NB4 (cell line): Measurements from ENCODE around the gene HMCN2.

Experiments
- CTCF ChIP-seq: IDR thresholded peaks from one replicate; pipeline ENCODE4 v1.5.1; 2012; ENCODE audit warnings: low read depth, low read length
- MYC ChIP-seq: IDR thresholded peaks from 2 replicates; pipeline ENCODE4 v1.6.1; 2011; ENCODE audit warnings: low read depth, low read length

GRCh38 chr9:130428086-130428665 lies 162.6 kb downstream of the HMCN2 start:
- no peak for TF ChIP-seq CTCF
- no peak for TF ChIP-seq MYC
